Epithelial cell of prostate (primary cell): ENCODE measurements around the gene SPEG.
A peak's percentile ranks its signal among the peaks of the same experiment; 100 is the strongest.

Experiments
- DNase-seq: peaks from one replicate; pipeline ENCODE4 v3.0.0-alpha.2; 2011; ENCODE audit warnings: low read depth, low spot score
- H3K27ac ChIP-seq: fragments of 450-650 bp; 2 replicates; pipeline ENCODE4 v1.5.1; 2017; ENCODE audit warnings: mild to moderate bottlenecking

SPEG gene

GRCh38 chr2:219457784-219458369, 23.2 kb downstream of the SPEG start:
- peak; percentile 39 for DNase-seq
- peak overlapping the region; percentile 13 for H3K27ac ChIP-seq

DNA sequence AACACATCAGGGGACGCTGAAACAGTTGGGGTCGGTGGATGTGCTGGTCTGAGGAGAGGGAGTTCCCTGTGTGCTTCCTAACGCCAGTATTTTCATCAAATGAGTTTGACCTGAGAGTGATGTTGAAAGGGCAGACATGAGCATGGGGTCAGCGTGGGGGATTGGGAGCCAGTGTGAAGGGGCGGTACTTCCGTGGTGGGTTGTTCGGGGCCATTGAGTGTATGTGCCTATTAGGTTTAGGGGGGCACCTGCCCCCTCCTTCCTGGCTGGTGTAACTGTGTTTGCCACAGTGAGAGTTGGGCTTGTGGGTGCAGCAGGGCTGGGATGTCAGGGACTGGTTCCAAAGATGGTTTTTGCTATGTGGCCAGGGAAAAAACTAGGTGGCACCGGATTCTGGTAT, 24.4 kb downstream of the SPEG start:
- no peak overlapping the region for H3K27ac ChIP-seq
- no peak for DNase-seq

DNA sequence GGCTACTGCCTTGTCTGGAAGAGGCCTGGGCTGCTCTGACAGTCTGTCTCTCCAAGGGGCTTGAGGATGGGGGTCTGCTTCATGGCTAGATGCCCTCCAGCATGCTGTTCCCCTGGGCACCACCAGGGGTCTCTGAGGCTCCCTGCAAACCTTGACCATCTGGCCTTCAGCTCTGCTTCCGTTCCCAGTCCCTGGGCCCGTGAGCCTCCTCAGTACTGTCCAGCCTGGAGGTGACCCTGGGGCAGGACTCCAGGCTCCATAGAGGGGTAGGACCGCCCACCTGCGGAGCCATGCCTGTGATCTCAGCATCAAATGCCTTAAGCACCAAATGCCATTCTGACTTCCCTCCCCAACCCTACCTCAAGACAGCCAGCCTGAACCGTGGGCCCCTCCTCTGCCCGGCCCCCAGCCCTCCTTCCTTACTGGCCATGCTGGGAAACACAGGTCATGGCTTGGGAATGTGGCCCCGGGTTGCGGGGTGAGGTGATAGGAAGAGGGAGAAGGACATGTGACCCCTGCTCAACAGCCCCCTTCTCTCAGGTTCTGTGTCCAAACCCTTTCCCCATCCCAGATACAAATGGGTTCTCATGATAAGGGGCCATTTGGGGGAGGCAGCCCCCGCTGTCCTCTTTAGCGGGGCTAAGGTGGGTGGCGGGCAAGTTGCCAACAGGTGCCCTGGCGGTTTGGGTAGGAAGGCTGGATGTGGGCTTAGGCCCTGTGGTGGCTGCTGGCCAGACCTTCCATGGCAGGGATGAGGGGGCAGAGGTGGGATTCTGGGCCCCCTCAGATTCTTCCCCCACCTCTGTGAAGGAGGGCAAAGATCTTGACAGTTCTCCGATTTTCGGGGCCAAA, 25.0 kb downstream of the SPEG start:
- no peak for DNase-seq
- H3K27ac ChIP-seq = no peak overlapping the region

- no peak overlapping the region for H3K27ac ChIP-seq
- no peak for DNase-seq
Observed at GRCh38 chr2:219460424-219460926, 25.8 kb downstream of the SPEG start.

- no peak overlapping the region for H3K27ac ChIP-seq
- DNase-seq = no peak
Observed at GRCh38 chr2:219461047-219461514, 26.4 kb downstream of the SPEG start.

DNA sequence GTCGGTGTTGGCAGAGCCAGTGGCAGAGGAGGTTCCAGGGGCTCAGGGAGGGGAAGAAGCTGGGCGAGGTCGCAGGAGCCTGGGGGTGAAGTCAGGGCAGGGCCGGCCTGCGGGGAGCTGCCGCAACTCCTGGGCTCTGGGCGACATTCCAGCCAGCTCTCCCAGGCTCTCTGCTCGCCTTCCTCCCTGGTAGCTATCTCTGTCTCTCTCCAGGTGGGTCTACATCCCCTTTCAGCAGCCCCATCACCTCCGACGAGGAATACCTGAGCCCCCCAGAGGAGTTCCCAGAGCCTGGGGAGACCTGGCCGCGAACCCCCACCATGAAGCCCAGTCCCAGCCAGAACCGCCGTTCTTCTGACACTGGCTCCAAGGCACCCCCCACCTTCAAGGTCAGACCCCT, 27.0 kb downstream of the SPEG start:
- DNase-seq = no peak
- H3K27ac ChIP-seq = no peak overlapping the region

DNA sequence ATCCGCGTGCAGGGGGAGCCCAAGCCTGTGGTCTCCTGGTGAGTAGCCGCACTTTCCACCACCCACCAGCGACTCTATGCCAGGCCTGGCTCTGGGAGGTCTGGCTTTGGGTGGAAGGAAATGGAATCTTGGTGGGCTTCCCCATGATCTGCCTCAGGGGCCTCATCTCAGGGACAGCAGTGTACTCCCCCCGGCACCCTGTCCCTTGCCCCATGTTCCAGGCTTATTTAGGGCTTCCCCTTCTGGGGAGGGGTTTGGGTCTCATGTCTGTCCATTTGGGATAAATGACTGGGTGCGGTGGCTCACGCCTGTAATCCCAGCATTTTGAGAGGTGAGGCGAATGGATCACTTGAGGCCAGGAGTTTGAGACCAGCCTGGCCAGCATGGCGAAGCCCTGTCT, 27.7 kb downstream of the SPEG start:
- no peak overlapping the region for H3K27ac ChIP-seq
- DNase-seq = no peak

DNA sequence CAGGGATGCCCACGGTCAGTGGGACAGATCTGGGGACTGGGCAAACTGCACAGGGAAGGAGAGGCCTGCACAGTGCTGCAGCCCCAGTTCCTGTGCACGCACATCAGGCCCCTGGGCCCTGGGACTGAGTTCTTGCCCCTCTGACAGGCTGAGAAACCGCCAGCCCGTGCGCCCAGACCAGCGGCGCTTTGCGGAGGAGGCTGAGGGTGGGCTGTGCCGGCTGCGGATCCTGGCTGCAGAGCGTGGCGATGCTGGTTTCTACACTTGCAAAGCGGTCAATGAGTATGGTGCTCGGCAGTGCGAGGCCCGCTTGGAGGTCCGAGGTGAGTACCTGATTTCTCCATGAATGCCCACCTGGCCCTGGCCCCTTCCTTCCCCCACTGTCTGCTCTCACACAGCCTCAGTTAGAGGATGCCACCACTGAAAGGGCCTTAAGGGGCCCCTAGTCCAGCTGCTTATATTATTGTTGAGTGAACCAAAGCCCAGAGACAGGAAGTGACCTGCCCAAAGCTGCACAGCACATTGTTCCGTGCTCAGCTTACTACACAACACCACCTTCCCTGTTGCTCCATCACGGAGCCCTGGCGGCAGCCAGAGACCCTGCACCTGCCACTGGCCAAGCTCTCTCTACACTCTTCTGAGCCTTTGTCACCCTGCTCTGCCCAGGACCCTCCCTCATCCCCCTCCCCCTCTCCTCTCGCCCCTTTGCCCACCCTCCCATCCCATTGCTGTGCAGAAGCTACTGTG, 29.8 kb downstream of the SPEG start:
- no peak for DNase-seq
- no peak overlapping the region for H3K27ac ChIP-seq

GRCh38 chr2:219465659-219466561, 31.3 kb downstream of the SPEG start:
- no peak for DNase-seq
- no peak overlapping the region for H3K27ac ChIP-seq

GRCh38 chr2:219466816-219467735, 32.4 kb downstream of the SPEG start:
- peak; percentile 45 for DNase-seq
- peak overlapping the region; percentile 52 for H3K27ac ChIP-seq

DNA sequence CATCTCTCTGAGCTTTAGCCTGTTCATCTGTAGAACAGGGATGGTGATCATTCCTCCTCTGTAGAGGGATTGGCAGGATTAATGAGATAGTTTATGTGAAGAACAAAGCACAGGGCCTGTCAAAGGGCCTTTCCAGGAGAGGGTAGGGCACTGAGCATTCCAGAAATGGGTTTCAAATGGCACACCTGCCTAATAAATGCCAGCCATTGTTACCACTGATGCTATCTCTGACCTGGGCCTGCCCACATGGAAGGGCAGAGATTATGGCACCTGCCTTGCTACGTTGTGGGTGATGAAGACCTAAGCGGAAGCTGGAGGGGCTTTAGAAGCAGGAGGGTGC, 33.1 kb downstream of the SPEG start:
- peak; percentile 60 for DNase-seq
- H3K27ac ChIP-seq = peak overlapping the region; percentile 52

GRCh38 chr2:219468410-219469185, 34.0 kb downstream of the SPEG start:
- DNase-seq = no peak
- H3K27ac ChIP-seq = no peak overlapping the region

DNA sequence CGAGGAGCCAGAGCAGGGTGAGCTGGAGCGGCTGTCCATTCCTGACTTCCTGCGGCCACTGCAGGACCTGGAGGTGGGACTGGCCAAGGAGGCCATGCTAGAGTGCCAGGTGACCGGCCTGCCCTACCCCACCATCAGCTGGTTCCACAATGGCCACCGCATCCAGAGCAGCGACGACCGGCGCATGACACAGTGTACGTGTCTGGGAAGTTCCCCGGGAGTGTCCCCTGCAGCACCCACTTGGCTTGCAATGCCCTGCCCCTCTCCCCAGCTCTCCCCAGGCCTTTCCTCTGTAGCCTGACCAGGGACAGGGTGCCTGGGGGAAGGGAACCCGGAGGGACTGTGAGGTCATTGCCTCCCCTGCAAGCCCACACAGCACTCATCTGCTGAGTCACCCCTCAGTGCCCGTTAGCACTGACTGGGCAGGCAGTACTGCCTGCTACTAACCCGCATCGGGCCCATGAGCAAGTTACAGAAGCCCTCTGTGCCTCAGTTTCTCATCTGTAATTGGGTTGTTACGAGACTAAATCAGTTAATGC, 34.6 kb downstream of the SPEG start:
- H3K27ac ChIP-seq = no peak overlapping the region
- DNase-seq = peak; percentile 31

DNA sequence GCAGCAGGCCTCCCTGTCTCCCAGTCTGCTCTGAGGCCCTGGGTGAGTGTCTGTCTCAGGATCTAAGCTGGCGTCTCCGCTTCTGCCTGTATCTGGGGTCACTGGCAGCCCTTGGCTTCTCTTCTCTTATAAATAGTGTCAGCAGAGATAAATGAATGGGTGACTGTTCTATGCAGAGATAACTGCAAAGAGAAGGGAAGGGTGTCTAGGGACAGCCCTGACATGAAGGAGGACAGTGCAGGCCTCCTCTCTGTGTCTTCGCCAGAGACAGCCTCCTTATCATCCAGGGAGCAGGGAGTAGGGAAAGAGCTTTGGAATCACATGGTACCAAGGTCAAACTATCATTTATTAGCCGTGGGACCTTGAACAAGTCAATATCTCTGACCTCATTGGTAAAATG, 35.8 kb downstream of the SPEG start:
- DNase-seq = no peak
- no peak overlapping the region for H3K27ac ChIP-seq

- no peak for DNase-seq
- no peak overlapping the region for H3K27ac ChIP-seq
Observed at GRCh38 chr2:219471476-219472371, 37.1 kb downstream of the SPEG start.

DNA sequence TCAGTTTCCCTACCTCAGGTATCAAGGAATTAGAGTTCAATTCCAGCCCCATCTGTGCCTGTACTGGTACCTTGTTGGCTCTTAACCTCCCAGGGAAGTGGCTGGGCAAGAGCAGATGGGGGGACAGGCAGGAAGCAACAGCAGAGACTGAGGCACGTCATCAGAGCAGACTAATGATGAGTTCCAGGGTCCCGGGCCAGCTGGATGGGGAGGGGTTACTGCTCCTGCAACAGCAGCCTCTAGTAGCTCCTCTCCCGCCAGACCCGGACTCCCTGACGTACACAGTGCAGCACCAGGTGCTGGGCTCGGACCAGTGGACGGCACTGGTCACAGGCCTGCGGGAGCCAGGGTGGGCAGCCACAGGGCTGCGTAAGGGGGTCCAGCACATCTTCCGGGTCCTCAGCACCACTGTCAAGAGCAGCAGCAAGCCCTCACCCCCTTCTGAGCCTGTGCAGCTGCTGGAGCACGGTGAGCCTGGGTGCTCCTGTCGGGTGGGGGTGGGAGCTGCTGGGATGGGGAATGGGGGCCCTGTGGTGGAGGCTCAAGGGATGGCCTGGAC, 38.1 kb downstream of the SPEG start:
- H3K27ac ChIP-seq = no peak overlapping the region
- no peak for DNase-seq

- H3K27ac ChIP-seq = no peak overlapping the region
- no peak for DNase-seq
Observed at GRCh38 chr2:219473511-219473910, 38.9 kb downstream of the SPEG start.
